ENCODE results near the gene PASK.

The PASK gene

DNA sequence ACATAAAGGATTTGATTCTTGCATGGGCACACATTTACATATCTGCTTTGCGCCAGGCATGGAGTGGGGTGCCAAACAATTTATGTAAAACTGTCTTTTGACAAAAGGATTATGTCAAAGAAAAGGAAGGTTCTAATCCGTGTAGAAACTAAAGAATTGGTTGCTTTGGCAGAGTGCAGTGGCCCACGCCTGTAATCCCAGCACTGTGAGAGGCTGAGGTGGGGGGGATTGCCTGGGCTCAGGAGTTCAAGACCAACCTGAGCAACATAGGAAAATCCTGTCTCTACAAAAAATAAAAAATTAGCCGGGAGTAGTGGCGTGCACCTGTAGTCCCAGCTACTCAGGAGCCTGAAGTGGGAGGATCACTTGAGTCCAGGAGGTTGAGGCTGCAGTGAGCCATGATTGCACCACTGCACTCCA is 46.1 kb downstream of the PASK start:
- peaks cover 29% of the 10 kb centered on the region for H3K36me3 ChIP-seq (ENCODE audit: low read depth)
- ATAC-seq (ENCODE audit: low read depth) (no peak), DNase-seq (ENCODE audit: low spot score) (no peak)
- H3K4me1 ChIP-seq (ENCODE audit: insufficient read depth, poor library complexity, severe bottlenecking), result peaks cover 4% of the 10 kb centered on the region
- no peaks in the 10 kb centered on the region for H3K27me3 ChIP-seq (ENCODE audit: insufficient read depth, poor library complexity, severe bottlenecking)
- no peaks in the 10 kb centered on the region for H3K9me3 ChIP-seq (ENCODE audit: severe bottlenecking)
- H3K4me3 ChIP-seq (ENCODE audit: severe bottlenecking), result peak overlapping the region; percentile 77
- TF ChIP-seq, protein P1, sequence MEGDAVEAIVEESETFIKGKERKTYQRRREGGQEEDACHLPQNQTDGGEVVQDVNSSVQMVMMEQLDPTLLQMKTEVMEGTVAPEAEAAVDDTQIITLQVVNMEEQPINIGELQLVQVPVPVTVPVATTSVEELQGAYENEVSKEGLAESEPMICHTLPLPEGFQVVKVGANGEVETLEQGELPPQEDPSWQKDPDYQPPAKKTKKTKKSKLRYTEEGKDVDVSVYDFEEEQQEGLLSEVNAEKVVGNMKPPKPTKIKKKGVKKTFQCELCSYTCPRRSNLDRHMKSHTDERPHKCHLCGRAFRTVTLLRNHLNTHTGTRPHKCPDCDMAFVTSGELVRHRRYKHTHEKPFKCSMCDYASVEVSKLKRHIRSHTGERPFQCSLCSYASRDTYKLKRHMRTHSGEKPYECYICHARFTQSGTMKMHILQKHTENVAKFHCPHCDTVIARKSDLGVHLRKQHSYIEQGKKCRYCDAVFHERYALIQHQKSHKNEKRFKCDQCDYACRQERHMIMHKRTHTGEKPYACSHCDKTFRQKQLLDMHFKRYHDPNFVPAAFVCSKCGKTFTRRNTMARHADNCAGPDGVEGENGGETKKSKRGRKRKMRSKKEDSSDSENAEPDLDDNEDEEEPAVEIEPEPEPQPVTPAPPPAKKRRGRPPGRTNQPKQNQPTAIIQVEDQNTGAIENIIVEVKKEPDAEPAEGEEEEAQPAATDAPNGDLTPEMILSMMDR (IDR thresholded peaks at IDR 0.05; ENCODE audit: poor library complexity, severe bottlenecking), result no peak
- H3K27ac ChIP-seq (ENCODE audit: poor library complexity, severe bottlenecking), result peak overlapping the region; percentile 56

DNA sequence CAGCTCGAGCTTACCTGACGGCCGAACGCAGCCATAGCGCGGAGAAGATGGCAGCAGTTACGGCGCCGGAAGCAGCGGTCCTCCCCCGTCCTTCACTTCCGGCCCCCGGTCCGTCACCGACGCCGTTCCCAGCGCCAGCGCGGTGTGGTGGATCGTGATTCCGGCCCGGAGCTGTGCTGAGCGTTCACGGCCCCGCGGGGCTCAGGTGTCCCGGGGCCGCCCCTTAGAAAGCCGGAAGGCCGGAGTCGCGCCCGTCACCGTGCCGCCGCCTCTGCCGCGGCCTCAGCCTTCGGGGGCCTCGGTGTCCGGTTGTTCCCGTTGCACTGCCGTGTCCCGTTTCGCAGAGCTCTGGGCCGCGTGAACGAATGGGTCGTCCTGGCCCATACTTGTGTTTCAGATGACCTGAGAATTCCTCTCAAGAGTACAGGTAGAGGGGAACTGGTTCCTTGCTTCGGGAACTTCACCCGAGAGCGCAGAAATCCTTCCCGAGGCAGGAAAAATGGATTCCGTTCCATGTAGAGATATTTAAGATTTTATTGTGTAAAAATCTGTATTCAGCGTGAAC is 47.0 kb downstream of the PASK start, which contains the start of gene MTERF4:
Gene MTERF4, minus strand, starts transcription at position 49 of the 565 bp plus-strand sequence. Its CDS starts 14 bp downstream, at position 35.
- DNase-seq (ENCODE audit: low spot score) (peak; percentile 86), ATAC-seq (ENCODE audit: low read depth) (peak; percentile 99)
- Histone ChIP-seq H3K4me3 (ENCODE audit: severe bottlenecking) (peak within 1 kb of the TSS; percentile 77), H3K36me3 (ENCODE audit: low read depth) (peaks cover 37% of the 10 kb centered on the region), H3K9me3 (ENCODE audit: severe bottlenecking) (no peaks in the 10 kb centered on the region), H3K27ac (ENCODE audit: poor library complexity, severe bottlenecking) (peak within 1 kb of the TSS; percentile 56), H3K4me1 (ENCODE audit: insufficient read depth, poor library complexity, severe bottlenecking) (peaks cover 4% of the 10 kb centered on the region), H3K27me3 (ENCODE audit: insufficient read depth, poor library complexity, severe bottlenecking) (no peaks in the 10 kb centered on the region)
- TF ChIP-seq, protein P1 (IDR thresholded peaks at IDR 0.05; ENCODE audit: poor library complexity, severe bottlenecking), result no peak

DNA sequence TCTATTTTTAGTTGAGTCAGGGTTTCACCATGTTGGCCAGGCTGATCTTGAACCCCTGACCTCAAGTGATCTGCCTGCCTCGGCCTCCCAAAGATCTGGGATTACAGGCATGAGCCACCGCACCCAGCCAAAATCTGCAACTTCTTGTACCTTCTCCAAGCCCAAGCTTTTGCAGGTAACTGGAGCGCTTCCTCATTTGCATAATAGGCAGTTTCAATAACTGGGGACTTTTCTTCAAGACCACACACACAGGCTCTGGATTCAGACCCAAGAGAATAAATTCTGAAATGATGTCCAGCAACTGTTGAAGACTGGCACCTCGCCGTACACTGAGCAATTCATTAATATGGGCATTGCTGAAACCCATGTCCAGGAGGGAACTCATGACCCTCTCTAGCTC is 50.0 kb downstream of the PASK start:
- DNase-seq (ENCODE audit: low spot score) (no peak), ATAC-seq (ENCODE audit: low read depth) (no peak)
- H3K4me3 ChIP-seq (ENCODE audit: severe bottlenecking), result no peak overlapping the region
- H3K4me1 ChIP-seq (ENCODE audit: insufficient read depth, poor library complexity, severe bottlenecking), result peaks cover 4% of the 10 kb centered on the region
- peaks cover 59% of the 10 kb centered on the region for H3K36me3 ChIP-seq (ENCODE audit: low read depth)
- H3K9me3 ChIP-seq (ENCODE audit: severe bottlenecking), result no peaks in the 10 kb centered on the region
- TF ChIP-seq, protein P1 (IDR thresholded peaks at IDR 0.05; ENCODE audit: poor library complexity, severe bottlenecking), result no peak
- H3K27me3 ChIP-seq (ENCODE audit: insufficient read depth, poor library complexity, severe bottlenecking), result no peaks in the 10 kb centered on the region
- no peak overlapping the region for H3K27ac ChIP-seq (ENCODE audit: poor library complexity, severe bottlenecking)

DNA sequence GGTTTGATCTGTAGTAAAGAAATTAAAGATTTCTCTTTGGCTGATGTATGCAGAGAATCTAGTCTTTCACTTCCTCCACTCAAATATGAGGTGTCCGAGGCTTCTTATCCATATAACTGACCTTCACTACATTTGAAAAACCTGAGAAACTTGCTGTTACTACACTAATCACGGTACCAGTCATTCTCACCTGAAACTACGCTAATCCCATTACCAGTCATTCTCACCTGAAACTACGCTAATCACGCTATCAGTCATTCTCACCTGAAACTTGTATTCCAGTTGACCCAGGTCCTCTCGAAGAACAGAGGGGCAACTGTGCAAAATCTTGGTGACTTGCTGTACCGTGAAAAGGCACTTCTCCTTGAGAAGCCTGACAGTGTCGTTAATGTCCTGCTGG is 52.3 kb downstream of the PASK start:
- DNase-seq (ENCODE audit: low spot score) (no peak), ATAC-seq (ENCODE audit: low read depth) (no peak)
- no peak overlapping the region for H3K27ac ChIP-seq (ENCODE audit: poor library complexity, severe bottlenecking)
- H3K4me3 ChIP-seq (ENCODE audit: severe bottlenecking), result no peak overlapping the region
- H3K9me3 ChIP-seq (ENCODE audit: severe bottlenecking), result no peaks in the 10 kb centered on the region
- TF ChIP-seq, protein P1 (IDR thresholded peaks at IDR 0.05; ENCODE audit: poor library complexity, severe bottlenecking), result no peak
- no peaks in the 10 kb centered on the region for H3K4me1 ChIP-seq (ENCODE audit: insufficient read depth, poor library complexity, severe bottlenecking)
- peaks cover 70% of the 10 kb centered on the region for H3K36me3 ChIP-seq (ENCODE audit: low read depth)
- H3K27me3 ChIP-seq (ENCODE audit: insufficient read depth, poor library complexity, severe bottlenecking), result no peaks in the 10 kb centered on the region

DNA sequence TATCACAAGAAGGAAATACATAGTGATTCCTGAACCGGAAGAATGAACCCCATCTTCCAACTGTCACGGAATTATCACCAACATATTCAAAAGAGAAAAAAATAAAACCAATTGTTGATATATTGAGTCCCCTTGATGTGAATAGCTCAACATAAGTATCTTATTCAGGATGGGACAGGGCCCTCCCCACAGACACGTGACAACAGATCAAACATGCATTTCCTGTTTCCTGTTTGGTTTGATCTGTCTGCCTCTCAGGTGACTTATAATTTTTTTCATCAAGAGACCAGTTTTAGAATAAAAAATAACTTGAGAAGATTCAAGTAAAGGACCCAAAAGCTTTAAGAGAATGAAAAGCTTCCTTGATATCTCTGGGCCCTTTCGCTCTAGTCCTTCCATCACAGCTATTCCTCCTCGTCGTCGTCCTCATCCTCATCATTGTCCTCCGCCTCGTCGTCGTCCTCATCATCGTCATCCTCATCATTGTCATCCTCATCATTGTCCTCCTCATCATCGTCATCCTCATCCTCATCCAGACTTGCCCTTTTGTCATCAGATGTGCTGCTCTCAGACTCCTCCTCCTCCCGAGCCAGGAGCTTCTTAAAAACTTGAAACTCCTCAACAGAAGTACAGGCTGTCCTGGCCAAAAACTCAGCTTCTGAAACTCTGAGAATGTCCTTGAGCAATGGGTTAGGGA is 53.5 kb downstream of the PASK start:
- no peaks in the 10 kb centered on the region for H3K27me3 ChIP-seq (ENCODE audit: insufficient read depth, poor library complexity, severe bottlenecking)
- peaks cover 74% of the 10 kb centered on the region for H3K36me3 ChIP-seq (ENCODE audit: low read depth)
- H3K9me3 ChIP-seq (ENCODE audit: severe bottlenecking), result no peaks in the 10 kb centered on the region
- ATAC-seq (ENCODE audit: low read depth), result no peak
- H3K4me1 ChIP-seq (ENCODE audit: insufficient read depth, poor library complexity, severe bottlenecking), result no peaks in the 10 kb centered on the region
- TF ChIP-seq, protein P1 (IDR thresholded peaks at IDR 0.05; ENCODE audit: poor library complexity, severe bottlenecking), result no peak
- no peak overlapping the region for H3K27ac ChIP-seq (ENCODE audit: poor library complexity, severe bottlenecking)
- DNase-seq (ENCODE audit: low spot score), result no peak
- no peak overlapping the region for H3K4me3 ChIP-seq (ENCODE audit: severe bottlenecking)
